ENCODE data around the gene FDXR. TPM values are rescaled to one million over a fixed set of nuclear protein-coding genes. Genes with fewer than 3 reads are reported as not detected.

Gene FDXR
- total RNA-seq, 2 donors from 2014 or later: 14.3 to 25.7 TPM

- no peak for DNase-seq
- intact Hi-C loops (cut with DNase I): no loop called here
- Histone ChIP-seq H3K4me3 (no peak overlapping the region), H3K9me3 (no peaks in the 10 kb centered on the region), H3K27ac (no peak overlapping the region), H3K4me1 (no peaks in the 10 kb centered on the region), H3K36me3 (replicated peaks in 1 of 2; ENCODE audit: insufficient read depth in 1 of 2, low read depth in 2 of 2) (no peaks in the 10 kb centered on the region), H3K27me3 (no peaks in the 10 kb centered on the region)
- WGBS, 2 donors: 79 to 82% methylated on average over 8 of the region's 8 CpGs
- no peak for TF ChIP-seq CTCF (IDR thresholded peaks at IDR 0.05)
- no peak for TF ChIP-seq POLR2A (IDR thresholded peaks at IDR 0.05)
- no peak for ATAC-seq
These were observed 27.4 kb upstream of the FDXR start for GRCh38 chr17:74900208-74900607.

- Histone ChIP-seq H3K9me3 (no peaks in the 10 kb centered on the region), H3K27me3 (no peaks in the 10 kb centered on the region), H3K36me3 (replicated peaks in 1 of 2; ENCODE audit: insufficient read depth in 1 of 2, low read depth in 2 of 2) (no peaks in the 10 kb centered on the region), H3K27ac (no peak overlapping the region), H3K4me1 (peaks cover 5% of the 10 kb centered on the region), H3K4me3 (no peak overlapping the region)
- 72 to 79% methylated on average over 6 to 11 of the region's 11 CpGs for WGBS, 2 donors
- intact Hi-C loops (cut with DNase I): no loop called here
- no peak for ATAC-seq
- no peak for DNase-seq
- TF ChIP-seq POLR2A (IDR thresholded peaks at IDR 0.05) (no peak), CTCF (IDR thresholded peaks at IDR 0.05) (no peak)
These were observed 25.7 kb upstream of the FDXR start for GRCh38 chr17:74898376-74898946.

- no peaks in the 10 kb centered on the region for H3K27me3 ChIP-seq
- DNase-seq: no peak
- intact Hi-C loops (cut with DNase I): no loop called here
- H3K27ac ChIP-seq: no peak overlapping the region
- no peak for TF ChIP-seq CTCF (IDR thresholded peaks at IDR 0.05)
- no peak for TF ChIP-seq POLR2A (IDR thresholded peaks at IDR 0.05)
- H3K4me3 ChIP-seq: no peak overlapping the region
- H3K9me3 ChIP-seq: no peaks in the 10 kb centered on the region
- H3K4me1 ChIP-seq: peaks cover 18% of the 10 kb centered on the region
- whole genome bisulfite sequencing, 2 donors: 32 to 37% methylated on average over 19 to 22 of the region's 22 CpGs
- no peak for ATAC-seq
- H3K36me3 ChIP-seq (replicated peaks in 1 of 2; ENCODE audit: insufficient read depth in 1 of 2, low read depth in 2 of 2): no peaks in the 10 kb centered on the region
These were observed 21.3 kb upstream of the FDXR start for GRCh38 chr17:74893936-74894671.

GRCh38 chr17:74892974-74893911 lies 20.4 kb upstream of the FDXR start, which contains the start of gene FADS6:
TSS of gene FADS6 (minus strand) at chr17:74893633. CDS start at chr17:74893595, 38 bp downstream.
- intact Hi-C loops (cut with DNase I): no loop called here
- peak in 1 of 4 donors; percentile 19 for DNase-seq
- no peaks in the 10 kb centered on the region for H3K36me3 ChIP-seq (replicated peaks in 1 of 2; ENCODE audit: insufficient read depth in 1 of 2, low read depth in 2 of 2)
- no peak within 1 kb of the TSS for H3K27ac ChIP-seq
- TF ChIP-seq POLR2A (IDR thresholded peaks at IDR 0.05) (no peak), CTCF (IDR thresholded peaks at IDR 0.05) (no peak)
- WGBS, 2 donors: 3 to 17% methylated on average over 12 to 85 of the region's 86 CpGs
- peak; percentile 41 for ATAC-seq
- H3K27me3 ChIP-seq: no peaks in the 10 kb centered on the region
- H3K4me1 ChIP-seq: peaks cover 18% of the 10 kb centered on the region
- no peaks in the 10 kb centered on the region for H3K9me3 ChIP-seq
- no peak within 1 kb of the TSS for H3K4me3 ChIP-seq
